ENCODE results near the gene ITCH. TPM values are rescaled to one million over a fixed set of nuclear protein-coding genes. Genes with fewer than 3 reads are reported as not detected.
"Not testable (repeated sequence)": the region's sequence is repeated elsewhere in the genome, so short reads cannot be mapped to it uniquely, and the experiment has no call there.

Gene ITCH
- polyA plus RNA-seq, 4 donors: 32.0 to 52.4 (median 47.0) TPM

GRCh38 chr20:34497596-34497995, 134.5 kb downstream of the ITCH start:
- DNase-seq (ENCODE audit: low read depth in 4 of 4, low spot score in 3 of 4): not testable (repeated sequence)

GRCh38 chr20:34500823-34501222, 137.8 kb downstream of the ITCH start:
- DNase-seq (ENCODE audit: low read depth in 4 of 4, low spot score in 3 of 4): no peak

GRCh38 chr20:34506480-34506879, 143.4 kb downstream of the ITCH start:
- DNase-seq (ENCODE audit: low read depth in 4 of 4, low spot score in 3 of 4): no peak

GRCh38 chr20:34507702-34508413, 144.8 kb downstream of the ITCH start:
- DNase-seq (ENCODE audit: low read depth in 4 of 4, low spot score in 3 of 4): no peak

- DNase-seq (ENCODE audit: low read depth in 4 of 4, low spot score in 3 of 4): no peak
Measured at GRCh38 chr20:34510575-34510974, 147.5 kb downstream of the ITCH start.

GRCh38 chr20:34511891-34512265, 148.8 kb downstream of the ITCH start:
- DNase-seq (ENCODE audit: low read depth in 4 of 4, low spot score in 3 of 4): no peak

GRCh38 chr20:34512266-34512954, 149.3 kb downstream of the ITCH start:
- no peak for DNase-seq (ENCODE audit: low read depth in 4 of 4, low spot score in 3 of 4)

- no peak for DNase-seq (ENCODE audit: low read depth in 4 of 4, low spot score in 3 of 4)
Measured at GRCh38 chr20:34512955-34513419, 149.9 kb downstream of the ITCH start.

GRCh38 chr20:34514034-34514433, 151.0 kb downstream of the ITCH start:
- not testable (repeated sequence) for DNase-seq (ENCODE audit: low read depth in 4 of 4, low spot score in 3 of 4)

GRCh38 chr20:34514897-34515483, 151.9 kb downstream of the ITCH start:
- DNase-seq (ENCODE audit: low read depth in 4 of 4, low spot score in 3 of 4): no peak

GRCh38 chr20:34515484-34516246, 152.6 kb downstream of the ITCH start:
- no peak for DNase-seq (ENCODE audit: low read depth in 4 of 4, low spot score in 3 of 4)

GRCh38 chr20:34516247-34517113, 153.4 kb downstream of the ITCH start, which contains the start of gene DYNLRB1:
DYNLRB1 (plus strand) TSS chr20:34516422; CDS start chr20:34516459, 37 bp downstream.
- peak; percentile 94 to 97 (median 96) for DNase-seq (ENCODE audit: low read depth in 4 of 4, low spot score in 3 of 4)

GRCh38 chr20:34517114-34517505, 154.0 kb downstream of the ITCH start:
- DNase-seq (ENCODE audit: low read depth in 4 of 4, low spot score in 3 of 4): no peak

GRCh38 chr20:34518863-34519262, 155.8 kb downstream of the ITCH start:
- not testable (repeated sequence) for DNase-seq (ENCODE audit: low read depth in 4 of 4, low spot score in 3 of 4)

- not testable (repeated sequence) for DNase-seq (ENCODE audit: low read depth in 4 of 4, low spot score in 3 of 4)
Measured at GRCh38 chr20:34519841-34520240, 156.8 kb downstream of the ITCH start.

- DNase-seq (ENCODE audit: low read depth in 4 of 4, low spot score in 3 of 4): no peak
Measured at GRCh38 chr20:34522969-34523871, 160.1 kb downstream of the ITCH start.

GRCh38 chr20:34524426-34524825, 161.4 kb downstream of the ITCH start:
- DNase-seq (ENCODE audit: low read depth in 4 of 4, low spot score in 3 of 4): no peak

- no peak for DNase-seq (ENCODE audit: low read depth in 4 of 4, low spot score in 3 of 4)
Measured at GRCh38 chr20:34525342-34525708, 162.3 kb downstream of the ITCH start.
